Stromal cell of bone marrow (primary cell): ENCODE measurements around the gene TMEM91.

ENCODE experiments used
- DNase-seq: peaks from one replicate; pipeline ENCODE4 v3.0.0-alpha.2; 2012; ENCODE audit warnings: low read depth

The TMEM91 gene

GRCh38 chr19:41411100-41411967 lies 35.0 kb downstream of the TMEM91 start:
- no peak for DNase-seq

- DNase-seq = no peak
Measured at GRCh38 chr19:41411968-41412265, 35.6 kb downstream of the TMEM91 start.

- DNase-seq = no peak
Measured at GRCh38 chr19:41412953-41413352, 36.6 kb downstream of the TMEM91 start.

DNA sequence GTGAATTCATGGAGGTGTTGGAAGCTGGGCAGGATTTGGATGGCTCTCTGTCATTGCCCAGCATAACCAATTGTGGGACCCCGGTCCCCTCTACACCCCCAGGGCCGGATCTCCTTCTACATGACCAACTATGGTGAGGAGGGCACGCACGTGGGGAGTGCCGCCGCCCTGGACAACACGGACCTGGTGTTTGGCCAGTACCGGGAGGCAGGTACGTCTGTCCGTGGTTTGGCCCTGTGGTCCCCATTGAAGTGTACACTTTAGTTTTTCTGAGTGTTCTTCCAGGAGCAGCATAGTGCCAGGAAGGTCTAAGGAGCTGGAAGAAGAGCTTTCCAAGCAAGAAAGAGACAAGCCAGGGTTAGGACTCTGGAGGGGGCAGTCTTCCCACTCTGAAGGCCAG lies 37.6 kb downstream of the TMEM91 start:
- DNase-seq = no peak

DNA sequence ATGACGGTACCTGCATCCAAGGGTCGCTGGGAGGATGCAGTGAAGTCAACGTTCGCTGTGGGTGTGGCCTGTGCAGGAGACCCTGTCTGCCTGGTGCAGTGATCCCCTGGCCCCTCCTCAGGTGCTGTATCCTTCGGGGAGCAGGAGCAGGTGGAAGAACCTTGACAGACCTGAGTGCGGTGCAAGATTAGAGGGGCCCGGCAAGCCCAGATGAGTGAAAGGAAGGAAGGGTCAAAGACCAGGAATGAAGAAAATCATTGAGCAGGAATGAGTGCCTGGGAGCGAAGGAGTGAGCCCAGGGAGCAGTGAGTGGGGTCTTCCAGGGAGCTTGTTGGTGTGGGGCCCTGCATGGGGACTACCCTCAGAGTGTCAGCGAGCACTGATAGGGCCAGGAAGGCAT lies 38.1 kb downstream of the TMEM91 start:
- DNase-seq = no peak

DNA sequence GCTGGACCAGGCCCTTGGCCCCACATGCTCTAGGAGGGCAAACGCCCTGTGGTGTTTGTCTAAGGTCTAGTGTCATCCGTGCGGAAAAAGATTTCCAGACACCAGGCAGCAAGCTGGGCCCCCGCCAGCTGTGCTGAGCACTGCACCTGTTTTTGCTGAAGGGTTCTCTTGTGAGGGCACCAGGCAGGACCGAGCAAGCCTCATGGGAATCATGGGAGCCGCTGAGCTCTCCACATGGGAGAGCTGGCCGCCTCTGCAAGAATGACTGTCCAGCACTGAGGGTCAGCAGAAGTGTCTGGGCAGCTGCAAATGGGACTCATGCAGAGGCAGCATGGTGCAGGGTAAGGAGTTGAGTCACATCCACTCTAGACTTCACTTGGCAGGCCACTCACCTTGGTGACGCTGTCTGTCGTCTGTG lies 38.8 kb downstream of the TMEM91 start:
- no peak for DNase-seq

DNA sequence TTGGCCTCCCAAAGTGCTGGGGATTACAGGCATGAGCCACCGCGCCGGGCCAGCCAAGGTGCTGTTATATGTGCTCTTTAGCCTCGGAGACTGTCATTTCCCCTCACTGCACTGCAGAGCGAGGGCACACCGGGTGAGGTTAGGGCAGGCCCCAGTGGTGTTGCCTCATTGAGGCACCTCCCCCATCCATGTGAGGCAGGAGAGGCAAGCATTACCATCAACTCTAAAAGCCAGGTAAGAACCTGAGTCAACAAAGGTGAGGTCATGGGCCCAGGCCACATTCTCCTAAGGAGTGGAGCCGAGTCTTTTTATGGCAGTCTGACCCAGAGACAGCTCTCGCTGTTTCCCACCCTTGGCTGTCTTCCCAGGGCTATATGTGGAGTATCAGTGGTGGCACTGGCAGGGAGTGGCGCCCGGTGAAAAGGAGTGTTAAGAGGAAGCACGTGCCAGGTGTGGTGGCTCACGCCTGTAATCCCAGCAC lies 39.9 kb downstream of the TMEM91 start:
- DNase-seq = no peak

DNA sequence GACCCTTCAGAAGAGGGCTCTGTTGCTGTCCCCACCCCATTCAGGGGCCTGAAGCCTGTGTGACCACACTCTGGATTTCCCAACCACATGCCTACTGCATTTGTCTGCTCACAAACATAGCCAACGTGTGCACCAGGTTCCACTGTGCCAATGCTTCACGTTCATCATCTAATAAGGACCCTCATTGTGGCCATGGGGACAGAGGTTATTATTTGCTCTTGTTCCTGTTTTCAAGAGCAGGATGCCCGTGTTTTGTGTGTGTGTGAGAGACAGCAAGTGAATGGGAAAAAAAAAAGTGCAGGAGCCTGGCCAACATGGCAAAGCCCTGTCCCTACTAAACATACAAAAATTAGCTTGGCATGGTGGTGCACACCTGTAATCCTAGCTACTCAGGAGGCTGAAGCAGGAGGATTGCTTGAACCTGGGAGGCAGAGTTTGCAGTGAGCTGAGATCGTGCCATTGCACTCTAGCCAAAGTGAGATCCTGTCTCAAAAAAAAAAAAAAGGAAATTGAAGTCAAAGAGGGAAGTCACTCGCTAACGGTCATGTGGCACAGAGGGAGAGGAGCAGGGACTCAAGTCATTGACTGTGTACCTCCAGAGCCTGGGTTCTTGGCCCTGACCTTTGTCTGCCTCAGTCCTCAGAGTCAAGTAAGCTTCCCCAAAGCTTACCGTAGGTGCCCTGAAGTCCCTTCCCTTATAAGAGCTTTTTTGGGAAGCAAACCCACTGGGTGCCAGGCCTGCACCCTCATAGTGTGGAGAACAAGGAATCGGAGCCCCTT lies 44.0 kb downstream of the TMEM91 start:
- DNase-seq = no peak

- DNase-seq = no peak
Measured at GRCh38 chr19:41421314-41421713, 45.0 kb downstream of the TMEM91 start.

- no peak for DNase-seq
Measured at GRCh38 chr19:41421973-41422372, 45.6 kb downstream of the TMEM91 start.

DNA sequence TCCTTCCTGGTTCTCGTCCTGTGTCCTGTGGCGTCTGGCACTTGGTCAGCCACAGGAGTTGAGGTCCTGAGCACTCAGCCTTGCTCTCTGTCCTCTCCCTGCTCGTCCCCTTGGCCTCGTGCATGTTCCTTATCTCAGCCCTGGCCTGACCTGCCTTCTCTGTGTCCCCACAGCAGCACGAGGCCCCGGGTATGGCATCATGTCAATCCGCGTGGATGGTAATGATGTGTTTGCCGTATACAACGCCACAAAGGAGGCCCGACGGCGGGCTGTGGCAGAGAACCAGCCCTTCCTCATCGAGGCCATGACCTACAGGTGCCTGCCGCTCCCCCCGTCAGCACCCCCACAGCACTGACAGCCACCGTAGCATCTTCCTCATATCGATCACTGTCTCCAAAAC lies 46.1 kb downstream of the TMEM91 start:
- no peak for DNase-seq

- DNase-seq = no peak
Measured at GRCh38 chr19:41422955-41423354, 46.6 kb downstream of the TMEM91 start.

- no peak for DNase-seq
Measured at GRCh38 chr19:41424335-41425173, 48.2 kb downstream of the TMEM91 start.

GRCh38 chr19:41425174-41426115 lies 49.1 kb downstream of the TMEM91 start:
- no peak for DNase-seq

DNA sequence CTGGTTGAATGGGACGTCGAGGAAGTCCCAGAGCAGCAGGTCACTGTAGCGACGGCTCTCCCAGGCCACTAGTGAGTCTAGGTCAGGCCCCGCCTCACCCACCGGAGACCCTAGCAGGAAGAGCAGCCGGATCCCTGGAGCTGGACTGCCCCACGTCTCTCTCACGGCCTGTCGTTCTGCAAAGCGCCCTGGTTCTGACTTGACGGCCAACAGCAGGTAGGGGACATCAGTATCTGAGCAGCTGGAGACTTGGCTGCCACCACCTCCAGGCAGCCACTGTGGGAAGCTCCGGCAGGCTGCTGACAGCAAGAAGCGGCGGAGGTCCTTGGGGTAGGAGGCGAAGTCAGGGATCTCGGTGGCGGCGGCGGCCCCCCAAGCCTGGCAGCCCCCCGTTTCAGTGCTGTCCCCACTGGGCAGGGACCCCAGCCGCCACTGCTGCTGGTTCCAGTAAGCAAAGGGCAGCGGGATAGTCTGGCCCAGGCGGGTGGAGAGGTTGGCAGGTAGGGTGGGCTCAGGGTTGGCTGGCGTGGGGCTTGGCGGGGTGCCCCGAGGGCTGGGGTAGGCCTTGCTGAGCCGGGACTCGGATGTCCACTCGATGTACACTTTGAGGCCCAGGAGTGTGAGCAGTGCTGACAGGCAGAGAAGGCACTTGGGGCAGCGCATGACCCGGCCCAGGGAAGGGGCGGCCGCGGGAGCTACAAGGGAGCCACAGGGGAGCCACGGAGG lies 49.9 kb downstream of the TMEM91 start:
- DNase-seq = no peak

DNA sequence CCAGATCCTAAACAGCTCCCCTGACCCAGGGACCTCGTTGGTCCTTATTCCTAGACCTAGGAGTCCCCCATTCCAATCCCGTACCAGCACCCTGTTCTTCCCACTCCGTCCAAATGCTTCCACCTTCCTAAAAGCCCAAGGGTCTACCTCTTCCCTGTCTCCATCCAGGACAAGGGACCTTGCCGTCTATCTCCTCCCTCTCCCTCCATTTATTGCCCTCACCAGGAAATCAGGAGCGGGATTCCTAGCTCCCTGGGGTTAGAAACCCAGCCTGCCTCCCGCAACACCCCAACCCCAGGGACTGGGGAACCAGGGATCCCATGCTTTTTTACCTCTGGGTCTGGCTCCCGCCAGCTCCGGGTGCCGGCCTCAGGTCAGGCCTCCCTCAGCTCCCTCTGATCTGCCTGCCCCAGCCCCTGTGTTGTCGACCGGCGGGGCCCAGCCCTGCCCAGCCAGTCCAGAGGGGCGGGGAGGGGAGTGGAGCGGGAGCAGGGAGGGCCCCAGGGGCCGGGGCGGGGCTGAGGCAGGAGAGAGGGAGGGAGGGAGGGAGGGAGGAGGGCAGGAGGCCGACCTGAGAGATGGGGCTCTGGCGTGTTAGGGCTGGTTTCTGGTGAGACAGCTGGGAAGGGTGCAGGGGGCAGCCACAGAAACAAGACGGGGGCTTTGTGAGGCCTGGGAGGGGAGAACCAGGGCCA lies 50.8 kb downstream of the TMEM91 start, which contains the start of gene B3GNT8:
Gene B3GNT8 (minus strand): TSS at position 423 of the 695 bp plus-strand sequence. CDS start 596 bp downstream, outside the sequence.
- DNase-seq = peak; percentile 40

DNA sequence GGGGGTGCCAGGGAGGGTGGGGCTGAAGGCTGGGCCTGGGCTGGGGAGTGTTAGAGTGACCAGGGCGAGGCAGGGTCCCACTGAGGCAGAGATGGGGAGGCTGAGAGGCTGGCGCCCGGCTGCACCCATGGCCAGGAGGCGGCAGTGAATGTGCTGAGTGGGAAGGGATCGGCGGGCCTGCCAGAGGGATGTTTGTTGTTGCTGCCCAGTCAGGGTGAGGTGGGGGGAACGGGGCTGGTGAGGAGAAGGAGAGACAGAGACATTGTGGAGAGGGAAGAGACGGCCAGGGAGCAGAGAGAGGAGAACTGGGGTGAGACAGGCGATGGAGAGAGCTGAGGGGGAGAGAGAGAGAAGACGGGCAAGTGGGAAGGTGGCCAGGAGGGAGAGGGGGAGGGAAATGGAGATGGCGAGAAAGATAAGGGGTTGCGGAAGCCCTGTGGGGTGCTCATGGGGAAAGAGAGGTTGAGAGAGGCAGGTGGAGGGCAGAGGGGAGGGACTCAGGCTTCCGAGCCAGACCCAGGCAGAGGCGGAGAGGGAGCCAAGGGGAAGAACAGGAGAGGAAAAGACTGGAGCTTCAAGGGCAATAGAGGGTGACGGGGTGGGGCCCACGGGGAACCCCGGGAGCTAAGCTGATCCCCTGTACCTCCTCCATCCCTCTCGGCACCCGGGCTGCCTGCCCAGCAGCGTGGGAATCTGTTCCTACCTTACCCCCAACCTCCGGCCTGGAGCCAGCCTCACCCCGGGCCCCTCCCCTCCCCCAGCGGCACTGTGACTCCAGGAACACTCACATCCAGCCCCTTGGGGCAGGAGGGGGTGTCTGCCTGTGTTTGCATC lies 51.5 kb downstream of the TMEM91 start:
- DNase-seq = no peak

DNA sequence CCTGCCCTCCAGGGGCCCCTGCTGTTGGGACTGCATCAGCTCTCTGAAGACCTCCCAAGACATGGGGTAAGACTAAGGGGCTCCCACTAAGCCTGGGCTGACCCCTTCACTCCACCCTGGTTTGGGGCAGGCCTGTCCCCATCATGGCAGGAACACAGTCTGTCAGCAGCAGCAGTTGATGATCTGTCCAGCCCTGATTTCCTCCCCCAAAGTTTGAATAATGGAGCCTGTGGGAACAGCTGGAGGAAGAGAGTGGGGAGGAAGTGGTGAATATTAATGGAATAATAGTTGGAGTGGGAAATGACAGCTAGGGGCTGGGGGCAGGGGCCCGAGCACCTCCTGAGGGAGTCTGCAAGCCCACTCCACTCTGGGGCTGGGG lies 52.1 kb downstream of the TMEM91 start:
- DNase-seq = no peak

DNA sequence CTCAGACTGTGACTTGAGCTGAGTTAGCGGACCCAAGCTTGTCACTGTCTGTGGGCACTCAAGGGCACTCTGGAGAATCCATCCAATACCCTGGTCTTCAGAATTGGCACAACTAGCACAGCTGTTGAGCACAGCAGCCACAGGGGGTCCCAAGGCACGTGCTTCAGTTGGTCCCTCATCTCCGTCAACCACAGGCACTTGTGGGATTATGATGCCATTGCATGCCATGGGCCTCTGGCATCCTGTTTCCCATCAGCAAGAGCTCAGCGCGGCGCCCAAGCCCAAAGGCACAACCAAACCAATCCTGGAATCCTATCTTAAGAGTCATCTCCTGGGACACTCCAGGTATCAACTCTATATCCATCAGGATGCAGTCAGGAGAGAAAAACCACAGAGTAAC lies 54.6 kb downstream of the TMEM91 start:
- no peak for DNase-seq
